B cell (primary cell): ENCODE results near the gene ERC2. TPM values are rescaled to one million over a fixed set of nuclear protein-coding genes. Genes with fewer than 3 reads are reported as not detected.

Source experiments
- ATAC-seq: fragments of 200-7000 bp; cut with Tn5 transposase; one replicate; pipeline ENCODE4 v1.10.0; 2021; ENCODE audit warnings: low read depth, mild to moderate bottlenecking, moderate number of reproducible peaks, moderate library complexity
- CTCF ChIA-PET: fragments of 350-600 bp; sonication (Branson Sonifier 250); formaldehyde crosslinking; loops from one replicate; lab custom pipeline; 2021; ENCODE audit warnings: antibody characterized with exemption, inconsistent platforms; lab: Charles Lee
- POLR2A ChIA-PET: fragments of 350-600 bp; sonication (Branson Sonifier 250); formaldehyde crosslinking; loops from one replicate; lab custom pipeline; 2021; ENCODE audit warnings: antibody characterized with exemption; lab: Charles Lee
- DNase-seq: peaks from one replicate; pipeline ENCODE4 v3.0.0; 2013
- H2AFZ ChIP-seq: 2 replicates; pipeline ENCODE4 v1.6.1; 2012; ENCODE audit warnings: mild to moderate bottlenecking, low read depth, low read length; ENCODE audit not compliant: insufficient read depth, poor library complexity, severe bottlenecking
- H3K27ac ChIP-seq, 2 donors: 1 replicate in 1 of 2; 2 replicates in 1 of 2; pipeline ENCODE4 v1.5.1; 2012 to 2013; ENCODE audit warnings: low read length in 2 of 2, mild to moderate bottlenecking in 2 of 2, moderate library complexity in 1 of 2
- H3K27me3 ChIP-seq, 4 experiments: fragments of 200-600 bp in 1 of 4; sonication (generic) in 1 of 4; replicated peaks in 1 of 4; 1 replicate in 2 of 4; 2 replicates in 2 of 4; pipeline versions ENCODE4 v1.6.1 to v1.7.0; 2013 to 2016; ENCODE audit warnings: low read length in 3 of 4, mild to moderate bottlenecking in 2 of 4, mixed read lengths in 1 of 4, moderate library complexity in 1 of 4; ENCODE audit not compliant: insufficient read depth in 4 of 4, control insufficient read depth in 3 of 4; ENCODE audit errors: control extremely low read depth in 1 of 4
- H3K36me3 ChIP-seq, 2 experiments: replicated peaks in 1 of 2; 1 replicate in 1 of 2; 2 replicates in 1 of 2; pipeline versions ENCODE4 v1.6.1 to v1.7.1; 2013; ENCODE audit warnings: low read length in 1 of 2; ENCODE audit not compliant: insufficient read depth in 2 of 2, control insufficient read depth in 1 of 2; ENCODE audit errors: control extremely low read depth in 1 of 2, extremely low read depth in 1 of 2
- H3K4me1 ChIP-seq, 2 donors: fragments of 200-600 bp in 1 of 2; sonication (generic) in 1 of 2; 1 replicate in 1 of 2; 2 replicates in 1 of 2; pipeline versions ENCODE4 v1.5.1 to v1.6.1; 2013 to 2017; ENCODE audit warnings: low read length in 2 of 2; ENCODE audit not compliant: control insufficient read depth in 2 of 2, insufficient read depth in 2 of 2
- H3K4me2 ChIP-seq: replicated peaks from 2 replicates; pipeline ENCODE3; 2012; ENCODE audit warnings: mild to moderate bottlenecking, low read depth, low read length; ENCODE audit not compliant: poor library complexity, severe bottlenecking
- H3K4me3 ChIP-seq, 5 experiments: fragments of 200-600 bp in 1 of 5; sonication (generic) in 1 of 5; 1 replicate in 3 of 5; 2 replicates in 2 of 5; pipeline versions ENCODE4 v1.5.1 to v1.7.0; 2011 to 2016; ENCODE audit warnings: low read length in 4 of 5, mild to moderate bottlenecking in 4 of 5, low read depth in 2 of 5, control low read depth in 1 of 5, moderate library complexity in 1 of 5; ENCODE audit not compliant: insufficient read depth in 1 of 5; ENCODE audit errors: control extremely low read depth in 1 of 5, extremely low read depth in 1 of 5
- H3K79me2 ChIP-seq: fragments of 200-600 bp; sonication (generic); one replicate; pipeline ENCODE4 v1.6.0; 2016; ENCODE audit warnings: low read length; ENCODE audit not compliant: control insufficient read depth, insufficient read depth
- H3K9ac ChIP-seq: fragments of 200-600 bp; sonication (generic); 2 replicates; pipeline ENCODE4 v1.6.1; 2017; ENCODE audit warnings: mild to moderate bottlenecking, low read length, moderate library complexity
- H3K9me3 ChIP-seq, 3 donors: one replicate each; pipeline versions ENCODE4 v1.6.1 to v1.7.1; 2013; ENCODE audit warnings: low read length in 2 of 3; ENCODE audit not compliant: control insufficient read depth in 2 of 3, insufficient read depth in 1 of 3; ENCODE audit errors: control extremely low read depth in 1 of 3
- H4K20me1 ChIP-seq: 2 replicates; pipeline ENCODE4 v1.6.0; 2012; ENCODE audit warnings: mild to moderate bottlenecking, low read length; ENCODE audit not compliant: insufficient read depth, control insufficient read depth, poor library complexity, severe bottlenecking
- H3K27ac Mint-ChIP-seq: one replicate; pipeline ENCODE4 v1.8.0; 2021; ENCODE audit warnings: mixed read lengths
- H3K27me3 Mint-ChIP-seq: one replicate; pipeline ENCODE4 v1.8.0; 2021; ENCODE audit warnings: mixed read lengths
- H3K4me1 Mint-ChIP-seq: one replicate; pipeline ENCODE4 v1.8.0; 2021; ENCODE audit warnings: mixed read lengths
- H3K4me3 Mint-ChIP-seq: one replicate; pipeline ENCODE4 v1.8.0; 2021; ENCODE audit warnings: mixed read lengths
- H3K9me3 Mint-ChIP-seq: one replicate; pipeline ENCODE4 v1.8.0; 2022; ENCODE audit warnings: mixed read lengths; ENCODE audit not compliant: insufficient read depth
- EZH2 ChIP-seq: IDR thresholded peaks from 2 replicates; pipeline ENCODE4 v1.6.1; 2012; ENCODE audit warnings: borderline replicate concordance, low read depth, mild to moderate bottlenecking, moderate library complexity, low read length; ENCODE audit not compliant: insufficient read depth, poor library complexity, severe bottlenecking
- WGBS: methylation state at CpG from one replicate; pipeline ENCODE4 v1.1.5; 2013; ENCODE audit warnings: missing lambda C conversion rate; ENCODE audit not compliant: insufficient coverage; 5-methylcytosine and 5-hydroxymethylcytosine counted together
- intact Hi-C: fragments of 100-400 bp; cut with micrococcal nuclease; formaldehyde crosslinking; loops from one replicate; pipeline ENCODE4 v1.10.0; 2022
- polyA plus RNA-seq: library from polyadenylated mRNA; depleted of rRNA; stranded (reverse); fragments of >200 nt; gene quantifications from 2 replicates; pipeline ENCODE4 v1.2.3, GENCODE V29; 2012
- total RNA-seq, 2 donors: library from RNA; stranded (reverse); fragments of 120-200 nt in 1 of 2; gene quantifications; 1 replicate in 1 of 2; 2 replicates in 1 of 2; pipeline versions ENCODE4 v1.2.3 to v1.2.4, GENCODE V29; 2013 to 2022
- TF ChIP-seq, protein P1 (sequence below): fragments of 200-600 bp; IDR thresholded peaks from one replicate; pipeline ENCODE4 v1.8.0; 2022; ENCODE audit warnings: antibody characterized with exemption, mild to moderate bottlenecking

The ERC2 gene
- total and polyA plus RNA-seq, 2 donors (not counting 1 experiment from before 2014, with no cell fraction given), result not detected

DNA sequence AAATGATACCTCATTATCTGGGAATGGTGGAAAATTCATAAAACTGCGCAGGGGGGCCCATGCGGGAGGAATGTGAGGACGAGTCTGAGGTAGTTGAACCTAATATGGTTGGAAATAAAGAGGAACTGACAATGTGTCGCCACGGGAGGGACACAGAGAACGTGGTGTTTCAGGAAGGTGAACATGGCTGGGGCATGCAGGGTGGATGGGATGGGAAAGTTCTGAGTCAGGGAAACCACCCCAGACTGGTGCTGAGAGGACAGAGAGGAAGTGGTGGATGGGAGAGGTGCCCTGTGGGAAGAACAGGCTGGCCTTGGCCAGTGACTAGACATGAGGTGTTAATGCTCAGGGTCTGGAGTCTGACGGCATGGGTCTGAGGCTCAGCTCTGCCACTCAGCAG lies 844.0 kb downstream of the ERC2 start:
- Histone ChIP-seq H3K9ac (no peak overlapping the region), H3K4me2 (no peak overlapping the region), H3K27me3 (no peaks in the 10 kb centered on the region), H3K4me3 (no peak overlapping the region), H2AFZ (no peak overlapping the region), H4K20me1 (no peaks in the 10 kb centered on the region), H3K4me1 (no peaks in the 10 kb centered on the region), H3K79me2 (no peaks in the 10 kb centered on the region), H3K36me3 (no peaks in the 10 kb centered on the region), H3K27ac (no peak overlapping the region), H3K9me3 (no peaks in the 10 kb centered on the region)
- WGBS, result 92% methylated on average over 7 of the region's 7 CpGs
- H3K4me1 Mint-ChIP-seq, result no peaks in the 10 kb centered on the region
- TF ChIP-seq, protein P1, sequence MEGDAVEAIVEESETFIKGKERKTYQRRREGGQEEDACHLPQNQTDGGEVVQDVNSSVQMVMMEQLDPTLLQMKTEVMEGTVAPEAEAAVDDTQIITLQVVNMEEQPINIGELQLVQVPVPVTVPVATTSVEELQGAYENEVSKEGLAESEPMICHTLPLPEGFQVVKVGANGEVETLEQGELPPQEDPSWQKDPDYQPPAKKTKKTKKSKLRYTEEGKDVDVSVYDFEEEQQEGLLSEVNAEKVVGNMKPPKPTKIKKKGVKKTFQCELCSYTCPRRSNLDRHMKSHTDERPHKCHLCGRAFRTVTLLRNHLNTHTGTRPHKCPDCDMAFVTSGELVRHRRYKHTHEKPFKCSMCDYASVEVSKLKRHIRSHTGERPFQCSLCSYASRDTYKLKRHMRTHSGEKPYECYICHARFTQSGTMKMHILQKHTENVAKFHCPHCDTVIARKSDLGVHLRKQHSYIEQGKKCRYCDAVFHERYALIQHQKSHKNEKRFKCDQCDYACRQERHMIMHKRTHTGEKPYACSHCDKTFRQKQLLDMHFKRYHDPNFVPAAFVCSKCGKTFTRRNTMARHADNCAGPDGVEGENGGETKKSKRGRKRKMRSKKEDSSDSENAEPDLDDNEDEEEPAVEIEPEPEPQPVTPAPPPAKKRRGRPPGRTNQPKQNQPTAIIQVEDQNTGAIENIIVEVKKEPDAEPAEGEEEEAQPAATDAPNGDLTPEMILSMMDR, result no peak
- TF ChIP-seq EZH2, result no peak
- no peak overlapping the region for H3K4me3 Mint-ChIP-seq
- ChIA-PET CTCF (no interaction called here), POLR2A (no interaction called here)
- intact Hi-C loops, result no loop called here
- no peak for DNase-seq
- ATAC-seq, result no peak
- H3K27me3 Mint-ChIP-seq, result peaks cover 3% of the 10 kb centered on the region
- peaks cover 2% of the 10 kb centered on the region for H3K9me3 Mint-ChIP-seq
- no peak overlapping the region for H3K27ac Mint-ChIP-seq

DNA sequence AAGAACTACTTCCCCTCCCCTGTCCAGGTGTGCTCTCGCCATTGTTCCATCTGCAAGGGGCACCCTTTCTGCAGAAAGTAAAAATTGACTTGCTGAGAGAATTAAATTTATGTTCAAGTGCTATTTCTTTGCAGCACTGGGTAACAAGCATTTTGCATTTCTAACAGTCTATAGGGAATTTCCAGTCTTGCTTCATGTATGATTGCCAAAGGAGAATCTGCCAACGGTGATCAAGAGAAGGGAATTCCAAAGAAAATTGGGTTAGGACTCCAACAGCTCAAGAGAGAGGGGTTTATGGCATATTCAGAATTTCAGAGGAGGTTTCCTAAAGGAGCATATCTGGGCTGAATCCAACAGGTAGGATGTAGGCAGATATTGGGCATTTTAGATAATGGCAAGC lies 844.5 kb downstream of the ERC2 start:
- DNase-seq (no peak), ATAC-seq (no peak)
- Mint-ChIP-seq H3K27ac (no peak overlapping the region), H3K9me3 (peaks cover 2% of the 10 kb centered on the region), H3K4me1 (no peaks in the 10 kb centered on the region), H3K27me3 (peaks cover 3% of the 10 kb centered on the region), H3K4me3 (no peak overlapping the region)
- H3K9ac ChIP-seq, result no peak overlapping the region
- 83% methylated on average over 1 of the region's 2 CpGs for WGBS
- no peaks in the 10 kb centered on the region for H3K9me3 ChIP-seq
- intact Hi-C loops, result no loop called here
- no peaks in the 10 kb centered on the region for H3K27me3 ChIP-seq
- H3K27ac ChIP-seq, result no peak overlapping the region
- H3K36me3 ChIP-seq, result no peaks in the 10 kb centered on the region
- H3K4me3 ChIP-seq, result no peak overlapping the region
- ChIA-PET CTCF (no interaction called here), POLR2A (no interaction called here)
- no peaks in the 10 kb centered on the region for H3K4me1 ChIP-seq
- H3K79me2 ChIP-seq, result no peaks in the 10 kb centered on the region
- no peak overlapping the region for H2AFZ ChIP-seq
- no peaks in the 10 kb centered on the region for H4K20me1 ChIP-seq
- H3K4me2 ChIP-seq, result no peak overlapping the region
- no peak for TF ChIP-seq EZH2
- TF ChIP-seq, protein P1, result no peak
